WTC11 (cell line): Measurements from ENCODE around the gene NELL1. TPM values are rescaled to one million over a fixed set of nuclear protein-coding genes. Genes with fewer than 3 reads are reported as not detected.

ENCODE experiments used
- ATAC-seq: fragments of 200-7000 bp; cut with Tn5 transposase; 2 replicates; pipeline ENCODE4 v1.10.0; 2021; ENCODE audit warnings: mild to moderate bottlenecking, moderate library complexity
- CTCF ChIA-PET: fragments of 300-600 bp; sonication (Branson Sonifier 250); formaldehyde crosslinking; loops from one replicate; lab custom pipeline; 2021; ENCODE audit warnings: antibody characterized with exemption; lab: Charles Lee
- POLR2A ChIA-PET: fragments of 350-600 bp; sonication (Branson Sonifier 250); formaldehyde crosslinking; loops from one replicate; lab custom pipeline; 2021; ENCODE audit warnings: antibody characterized with exemption; lab: Charles Lee
- DNase-seq: peaks from one replicate; pipeline ENCODE4 v3.0.0; 2021; ENCODE audit warnings: low spot score
- H3K27ac Mint-ChIP-seq: 2 replicates; pipeline ENCODE4 v1.8.0; 2021; ENCODE audit warnings: mixed read lengths
- H3K27me3 Mint-ChIP-seq: 2 replicates; pipeline ENCODE4 v1.8.0; 2021; ENCODE audit warnings: low read depth, mild to moderate bottlenecking, moderate library complexity, mixed read lengths
- H3K36me3 Mint-ChIP-seq: 2 replicates; pipeline ENCODE4 v1.8.0; 2021; ENCODE audit warnings: mixed read lengths
- H3K4me1 Mint-ChIP-seq: 2 replicates; pipeline ENCODE4 v1.8.0; 2022; ENCODE audit warnings: mixed read lengths
- H3K4me3 Mint-ChIP-seq: 2 replicates; pipeline ENCODE4 v1.8.0; 2021; ENCODE audit warnings: mild to moderate bottlenecking, moderate library complexity, mixed read lengths
- H3K9me3 Mint-ChIP-seq: 2 replicates; pipeline ENCODE4 v1.8.0; 2021; ENCODE audit warnings: mixed read lengths
- CBFB ChIP-seq: sonication (generic); formaldehyde crosslinking; IDR thresholded peaks from 2 replicates; pipeline ENCODE4 v1.8.1; 2022; ENCODE audit warnings: mild to moderate bottlenecking, low read depth, missing genetic modification reagents
- GTF2I ChIP-seq: fragments of 250-450 bp; sonication (Bioruptor Pico); conservative IDR thresholded peaks from 2 replicates; pipeline ENCODE4 v1.4.0; 2021; ENCODE audit warnings: mild to moderate bottlenecking
- NFYB ChIP-seq: sonication (generic); formaldehyde crosslinking; conservative IDR thresholded peaks from 2 replicates; pipeline ENCODE4 v1.8.0; 2022; ENCODE audit warnings: low read depth, missing genetic modification reagents
- SOX15 ChIP-seq: fragments of 250-450 bp; sonication (Bioruptor Pico); IDR thresholded peaks from 2 replicates; pipeline ENCODE4 v1.9.0; 2021; ENCODE audit warnings: mild to moderate bottlenecking
- ZNF396 ChIP-seq: fragments of 250-450 bp; sonication (Bioruptor Pico); IDR thresholded peaks from 2 replicates; pipeline ENCODE4 v1.8.0; 2021; ENCODE audit warnings: mild to moderate bottlenecking, moderate library complexity, borderline replicate concordance
- ZNF671 ChIP-seq: fragments of 250-450 bp; sonication (Bioruptor Pico); IDR thresholded peaks from 2 replicates; pipeline ENCODE4 v1.8.0; 2021; ENCODE audit warnings: mild to moderate bottlenecking
- total RNA-seq: library from RNA; stranded (reverse); gene quantifications from 3 replicates; pipeline ENCODE4 v1.2.3, GENCODE V29; 2021
- TF ChIP-seq, protein P1 (sequence below): sonication (generic); formaldehyde crosslinking; IDR thresholded peaks from 2 replicates; pipeline ENCODE4 v1.8.1; 2023; ENCODE audit warnings: mild to moderate bottlenecking, missing genetic modification reagents
- TF ChIP-seq, protein P2 (sequence below): sonication (generic); formaldehyde crosslinking; IDR thresholded peaks from 2 replicates; pipeline ENCODE4 v1.8.1; 2023; ENCODE audit warnings: mild to moderate bottlenecking, missing genetic modification reagents, moderate library complexity
- TF ChIP-seq, protein P3 (sequence below): fragments of 250-450 bp; sonication (Bioruptor Pico); IDR thresholded peaks from 2 replicates; pipeline ENCODE4 v1.9.0; 2021; ENCODE audit warnings: mild to moderate bottlenecking, borderline replicate concordance
- TF ChIP-seq, protein P4 (sequence below): sonication (generic); formaldehyde crosslinking; IDR thresholded peaks from 2 replicates; pipeline ENCODE4 v1.8.0; 2022; ENCODE audit warnings: mild to moderate bottlenecking, missing genetic modification reagents
- TF ChIP-seq, protein P5 (sequence below): sonication (generic); formaldehyde crosslinking; IDR thresholded peaks from 2 replicates; pipeline ENCODE4 v1.8.0; 2022; ENCODE audit warnings: mild to moderate bottlenecking, missing genetic modification reagents
- TF ChIP-seq, protein P6 (sequence below): fragments of 200-600 bp; IDR thresholded peaks from 2 replicates; pipeline ENCODE4 v1.8.0; 2022; ENCODE audit warnings: antibody characterized with exemption

Gene NELL1
- total RNA-seq, 1 experiment from 2014 or later, result 1.8 TPM

DNA sequence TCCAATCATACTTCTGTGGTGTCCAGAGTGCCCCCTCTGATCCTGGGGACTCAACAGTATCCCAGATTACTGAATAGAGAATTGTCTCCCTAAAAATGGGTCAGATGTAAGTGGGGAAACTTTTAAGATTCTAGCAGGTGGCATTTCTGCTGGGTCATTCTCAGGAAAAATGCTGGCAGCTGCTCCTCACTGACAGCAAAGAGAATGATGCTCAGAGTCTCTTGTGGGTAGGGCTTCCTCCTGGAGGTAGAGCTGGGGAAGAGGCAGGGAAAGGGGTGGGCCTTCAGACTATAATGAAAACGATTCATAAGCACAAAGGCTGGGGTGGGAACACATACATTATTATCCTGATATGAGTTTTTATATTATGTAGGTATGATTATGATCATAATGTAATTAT lies 647.2 kb downstream of the NELL1 start (continued):
- TF ChIP-seq, protein P1, sequence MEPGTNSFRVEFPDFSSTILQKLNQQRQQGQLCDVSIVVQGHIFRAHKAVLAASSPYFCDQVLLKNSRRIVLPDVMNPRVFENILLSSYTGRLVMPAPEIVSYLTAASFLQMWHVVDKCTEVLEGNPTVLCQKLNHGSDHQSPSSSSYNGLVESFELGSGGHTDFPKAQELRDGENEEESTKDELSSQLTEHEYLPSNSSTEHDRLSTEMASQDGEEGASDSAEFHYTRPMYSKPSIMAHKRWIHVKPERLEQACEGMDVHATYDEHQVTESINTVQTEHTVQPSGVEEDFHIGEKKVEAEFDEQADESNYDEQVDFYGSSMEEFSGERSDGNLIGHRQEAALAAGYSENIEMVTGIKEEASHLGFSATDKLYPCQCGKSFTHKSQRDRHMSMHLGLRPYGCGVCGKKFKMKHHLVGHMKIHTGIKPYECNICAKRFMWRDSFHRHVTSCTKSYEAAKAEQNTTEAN (CRISPR knock-in tag), result no peak
- TF ChIP-seq GTF2I (CRISPR knock-in tag), result no peak
- TF ChIP-seq, protein P2, sequence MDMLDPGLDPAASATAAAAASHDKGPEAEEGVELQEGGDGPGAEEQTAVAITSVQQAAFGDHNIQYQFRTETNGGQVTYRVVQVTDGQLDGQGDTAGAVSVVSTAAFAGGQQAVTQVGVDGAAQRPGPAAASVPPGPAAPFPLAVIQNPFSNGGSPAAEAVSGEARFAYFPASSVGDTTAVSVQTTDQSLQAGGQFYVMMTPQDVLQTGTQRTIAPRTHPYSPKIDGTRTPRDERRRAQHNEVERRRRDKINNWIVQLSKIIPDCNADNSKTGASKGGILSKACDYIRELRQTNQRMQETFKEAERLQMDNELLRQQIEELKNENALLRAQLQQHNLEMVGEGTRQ (CRISPR knock-in tag), result no peak
- TF ChIP-seq, protein P3, sequence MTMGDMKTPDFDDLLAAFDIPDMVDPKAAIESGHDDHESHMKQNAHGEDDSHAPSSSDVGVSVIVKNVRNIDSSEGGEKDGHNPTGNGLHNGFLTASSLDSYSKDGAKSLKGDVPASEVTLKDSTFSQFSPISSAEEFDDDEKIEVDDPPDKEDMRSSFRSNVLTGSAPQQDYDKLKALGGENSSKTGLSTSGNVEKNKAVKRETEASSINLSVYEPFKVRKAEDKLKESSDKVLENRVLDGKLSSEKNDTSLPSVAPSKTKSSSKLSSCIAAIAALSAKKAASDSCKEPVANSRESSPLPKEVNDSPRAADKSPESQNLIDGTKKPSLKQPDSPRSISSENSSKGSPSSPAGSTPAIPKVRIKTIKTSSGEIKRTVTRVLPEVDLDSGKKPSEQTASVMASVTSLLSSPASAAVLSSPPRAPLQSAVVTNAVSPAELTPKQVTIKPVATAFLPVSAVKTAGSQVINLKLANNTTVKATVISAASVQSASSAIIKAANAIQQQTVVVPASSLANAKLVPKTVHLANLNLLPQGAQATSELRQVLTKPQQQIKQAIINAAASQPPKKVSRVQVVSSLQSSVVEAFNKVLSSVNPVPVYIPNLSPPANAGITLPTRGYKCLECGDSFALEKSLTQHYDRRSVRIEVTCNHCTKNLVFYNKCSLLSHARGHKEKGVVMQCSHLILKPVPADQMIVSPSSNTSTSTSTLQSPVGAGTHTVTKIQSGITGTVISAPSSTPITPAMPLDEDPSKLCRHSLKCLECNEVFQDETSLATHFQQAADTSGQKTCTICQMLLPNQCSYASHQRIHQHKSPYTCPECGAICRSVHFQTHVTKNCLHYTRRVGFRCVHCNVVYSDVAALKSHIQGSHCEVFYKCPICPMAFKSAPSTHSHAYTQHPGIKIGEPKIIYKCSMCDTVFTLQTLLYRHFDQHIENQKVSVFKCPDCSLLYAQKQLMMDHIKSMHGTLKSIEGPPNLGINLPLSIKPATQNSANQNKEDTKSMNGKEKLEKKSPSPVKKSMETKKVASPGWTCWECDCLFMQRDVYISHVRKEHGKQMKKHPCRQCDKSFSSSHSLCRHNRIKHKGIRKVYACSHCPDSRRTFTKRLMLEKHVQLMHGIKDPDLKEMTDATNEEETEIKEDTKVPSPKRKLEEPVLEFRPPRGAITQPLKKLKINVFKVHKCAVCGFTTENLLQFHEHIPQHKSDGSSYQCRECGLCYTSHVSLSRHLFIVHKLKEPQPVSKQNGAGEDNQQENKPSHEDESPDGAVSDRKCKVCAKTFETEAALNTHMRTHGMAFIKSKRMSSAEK (CRISPR knock-in tag), result no peak
- no peak for TF ChIP-seq ZNF671
- TF ChIP-seq ZNF396 (CRISPR knock-in tag), result no peak
- TF ChIP-seq, protein P4, sequence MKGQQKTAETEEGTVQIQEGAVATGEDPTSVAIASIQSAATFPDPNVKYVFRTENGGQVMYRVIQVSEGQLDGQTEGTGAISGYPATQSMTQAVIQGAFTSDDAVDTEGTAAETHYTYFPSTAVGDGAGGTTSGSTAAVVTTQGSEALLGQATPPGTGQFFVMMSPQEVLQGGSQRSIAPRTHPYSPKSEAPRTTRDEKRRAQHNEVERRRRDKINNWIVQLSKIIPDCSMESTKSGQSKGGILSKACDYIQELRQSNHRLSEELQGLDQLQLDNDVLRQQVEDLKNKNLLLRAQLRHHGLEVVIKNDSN (CRISPR knock-in tag), result no peak
- TF ChIP-seq, protein P5, sequence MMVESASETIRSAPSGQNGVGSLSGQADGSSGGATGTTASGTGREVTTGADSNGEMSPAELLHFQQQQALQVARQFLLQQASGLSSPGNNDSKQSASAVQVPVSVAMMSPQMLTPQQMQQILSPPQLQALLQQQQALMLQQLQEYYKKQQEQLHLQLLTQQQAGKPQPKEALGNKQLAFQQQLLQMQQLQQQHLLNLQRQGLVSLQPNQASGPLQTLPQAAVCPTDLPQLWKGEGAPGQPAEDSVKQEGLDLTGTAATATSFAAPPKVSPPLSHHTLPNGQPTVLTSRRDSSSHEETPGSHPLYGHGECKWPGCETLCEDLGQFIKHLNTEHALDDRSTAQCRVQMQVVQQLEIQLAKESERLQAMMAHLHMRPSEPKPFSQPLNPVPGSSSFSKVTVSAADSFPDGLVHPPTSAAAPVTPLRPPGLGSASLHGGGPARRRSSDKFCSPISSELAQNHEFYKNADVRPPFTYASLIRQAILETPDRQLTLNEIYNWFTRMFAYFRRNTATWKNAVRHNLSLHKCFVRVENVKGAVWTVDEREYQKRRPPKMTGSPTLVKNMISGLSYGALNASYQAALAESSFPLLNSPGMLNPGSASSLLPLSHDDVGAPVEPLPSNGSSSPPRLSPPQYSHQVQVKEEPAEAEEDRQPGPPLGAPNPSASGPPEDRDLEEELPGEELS (CRISPR knock-in tag), result no peak

DNA sequence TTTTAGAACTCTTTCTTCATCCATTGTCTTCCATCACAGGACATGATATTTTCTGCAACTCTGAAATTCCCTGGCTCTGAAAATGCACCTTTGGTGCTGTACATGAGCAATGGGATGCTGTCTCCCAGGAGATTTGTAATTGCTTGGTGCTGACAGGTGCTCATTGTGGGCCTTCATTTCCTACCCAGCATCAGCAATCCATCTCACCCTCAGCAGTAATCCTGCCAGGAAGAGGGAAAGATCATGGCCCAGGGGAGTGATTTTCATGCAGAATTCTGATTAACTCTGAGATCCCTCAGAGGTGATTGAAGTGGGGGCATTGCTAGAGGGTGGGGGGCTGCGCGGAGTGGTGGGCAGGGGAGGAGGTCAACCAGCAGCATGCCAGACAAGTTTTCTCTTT lies 651.7 kb downstream of the NELL1 start:
- H3K4me3 Mint-ChIP-seq, result no peak overlapping the region
- ATAC-seq, result peak; percentile 42

DNA sequence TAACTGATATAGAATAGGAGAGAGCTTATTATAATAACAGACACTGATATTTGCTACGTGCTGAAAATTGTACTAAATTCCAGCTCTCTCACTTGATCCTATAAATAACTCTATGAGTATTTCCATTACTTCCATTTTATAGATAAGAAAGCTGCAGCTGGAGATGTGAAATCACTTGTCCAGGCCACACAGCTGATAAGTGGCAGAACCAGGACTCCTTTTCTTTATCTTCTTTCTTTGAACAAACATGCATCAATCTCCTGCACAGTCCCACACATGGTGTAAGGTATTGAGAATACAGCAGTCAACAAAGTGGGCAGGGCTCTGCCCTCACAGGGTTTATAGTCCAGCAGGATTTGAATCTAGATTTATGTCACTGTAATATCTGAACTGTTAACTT lies 652.1 kb downstream of the NELL1 start:
- no peak for ATAC-seq
- Mint-ChIP-seq H3K4me3 (no peak overlapping the region), H3K27me3 (no peaks in the 10 kb centered on the region), H3K9me3 (peaks cover 5% of the 10 kb centered on the region), H3K27ac (no peak overlapping the region), H3K36me3 (no peaks in the 10 kb centered on the region; the same call in 1 of the 2 replicates), H3K4me1 (peaks cover 39% of the 10 kb centered on the region)
- no peak for DNase-seq
- CTCF ChIA-PET, result no interaction called here
- TF ChIP-seq NFYB (CRISPR knock-in tag), result no peak
- POLR2A ChIA-PET, result no interaction called here

More for the DNA sequence above, 651.7 kb downstream of the NELL1 start:
- ChIA-PET CTCF (no interaction called here), POLR2A (no interaction called here)
- no peak for DNase-seq
- TF ChIP-seq SOX15 (CRISPR knock-in tag) (no peak), CBFB (CRISPR knock-in tag) (no peak)
- Mint-ChIP-seq H3K4me1 (peaks cover 39% of the 10 kb centered on the region), H3K27ac (peak overlapping the region; percentile 84), H3K36me3 (no peaks in the 10 kb centered on the region; the same call in 1 of the 2 replicates), H3K27me3 (no peaks in the 10 kb centered on the region), H3K9me3 (peaks cover 5% of the 10 kb centered on the region)

DNA sequence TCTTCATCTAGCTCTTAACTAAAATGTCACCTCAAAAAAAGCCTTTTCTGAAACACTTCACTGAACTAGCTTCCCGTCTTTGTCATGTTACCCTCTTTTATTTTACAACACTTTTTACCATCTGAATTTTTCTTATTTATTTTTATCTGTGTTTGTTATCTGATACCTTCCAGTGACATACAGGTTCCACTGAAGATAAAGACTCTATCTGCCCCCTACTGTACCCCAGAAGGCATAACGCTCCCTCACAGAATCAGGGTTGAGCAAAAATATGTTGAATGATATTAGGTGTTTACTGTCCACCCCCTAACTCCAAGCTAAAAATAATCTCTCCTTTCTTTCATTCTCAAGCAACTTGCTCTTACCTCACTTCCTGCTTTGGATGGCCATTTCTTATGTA lies 654.2 kb downstream of the NELL1 start:
- ChIA-PET POLR2A (no interaction called here), CTCF (interaction anchor here (0.6 to 2.0 kb wide), 14 partner anchors 8 to 442 kb away, joined by 3 to 7 read pairs (median 3); no protein-coding TSS in a partner anchor)
- Mint-ChIP-seq H3K27ac (peak overlapping the region; percentile 8; the same call in 1 of the 2 replicates), H3K9me3 (peaks cover 24% of the 10 kb centered on the region), H3K27me3 (no peaks in the 10 kb centered on the region), H3K36me3 (peaks cover 17% of the 10 kb centered on the region), H3K4me3 (no peak overlapping the region), H3K4me1 (peaks cover 39% of the 10 kb centered on the region)
- TF ChIP-seq, protein P2 (CRISPR knock-in tag), result no peak
- TF ChIP-seq, protein P6, sequence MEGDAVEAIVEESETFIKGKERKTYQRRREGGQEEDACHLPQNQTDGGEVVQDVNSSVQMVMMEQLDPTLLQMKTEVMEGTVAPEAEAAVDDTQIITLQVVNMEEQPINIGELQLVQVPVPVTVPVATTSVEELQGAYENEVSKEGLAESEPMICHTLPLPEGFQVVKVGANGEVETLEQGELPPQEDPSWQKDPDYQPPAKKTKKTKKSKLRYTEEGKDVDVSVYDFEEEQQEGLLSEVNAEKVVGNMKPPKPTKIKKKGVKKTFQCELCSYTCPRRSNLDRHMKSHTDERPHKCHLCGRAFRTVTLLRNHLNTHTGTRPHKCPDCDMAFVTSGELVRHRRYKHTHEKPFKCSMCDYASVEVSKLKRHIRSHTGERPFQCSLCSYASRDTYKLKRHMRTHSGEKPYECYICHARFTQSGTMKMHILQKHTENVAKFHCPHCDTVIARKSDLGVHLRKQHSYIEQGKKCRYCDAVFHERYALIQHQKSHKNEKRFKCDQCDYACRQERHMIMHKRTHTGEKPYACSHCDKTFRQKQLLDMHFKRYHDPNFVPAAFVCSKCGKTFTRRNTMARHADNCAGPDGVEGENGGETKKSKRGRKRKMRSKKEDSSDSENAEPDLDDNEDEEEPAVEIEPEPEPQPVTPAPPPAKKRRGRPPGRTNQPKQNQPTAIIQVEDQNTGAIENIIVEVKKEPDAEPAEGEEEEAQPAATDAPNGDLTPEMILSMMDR, result peak; percentile 41; the same call in 1 of the 2 replicates
- no peak for TF ChIP-seq GTF2I (CRISPR knock-in tag)
- peak; percentile 82 for ATAC-seq
- DNase-seq, result no peak
